Stomach (tissue), 9 donors: ENCODE measurements around the gene NTM. TPM values are rescaled to one million over a fixed set of nuclear protein-coding genes. Genes with fewer than 3 reads are reported as not detected.

Source experiments
- DNase-seq, 2 donors: peaks; one replicate each; pipeline versions ENCODE4 v3.0.0 to v3.0.0-alpha.2; 2013 to 2019
- H3K27ac ChIP-seq, 5 donors: fragments of 200-600 bp in 4 of 5; sonication (generic) in 4 of 5; one replicate each; pipeline ENCODE4 v1.5.1; 2013 to 2019; ENCODE audit warnings: mild to moderate bottlenecking in 1 of 5, moderate library complexity in 1 of 5
- H3K27me3 ChIP-seq, 3 donors: fragments of 200-600 bp; sonication (generic); one replicate each; pipeline ENCODE4 v1.5.1; 2017 to 2019; ENCODE audit warnings: mixed run types in 1 of 3
- H3K36me3 ChIP-seq, 4 donors: fragments of 200-600 bp; sonication (generic); 1 replicate in 3 of 4; 2 replicates in 1 of 4; pipeline ENCODE4 v1.5.1; 2016 to 2019
- H3K4me1 ChIP-seq, 4 donors: fragments of 200-600 bp; sonication (generic); one replicate each; pipeline ENCODE4 v1.5.1; 2016 to 2019
- H3K4me3 ChIP-seq, 4 donors: fragments of 200-600 bp; sonication (generic) in 3 of 4; one replicate each; pipeline ENCODE4 v1.5.1; 2016 to 2019; ENCODE audit warnings: mild to moderate bottlenecking in 1 of 4
- H3K9me3 ChIP-seq, 4 donors: fragments of 200-600 bp; sonication (generic); one replicate each; pipeline ENCODE4 v1.5.1; 2016 to 2019
- CTCF ChIP-seq, 7 experiments: fragments of 450-650 bp in 4 of 7; fragments of 200-600 bp in 3 of 7; sonication (generic) in 3 of 7; IDR thresholded peaks; one replicate each; pipeline ENCODE4 v1.5.1; 2016 to 2019; ENCODE audit warnings: antibody characterized with exemption in 7 of 7, control low read depth in 2 of 7, mild to moderate bottlenecking in 1 of 7
- EP300 ChIP-seq: sonication (generic); formaldehyde crosslinking; IDR thresholded peaks from one replicate; pipeline ENCODE4 v1.6.1; 2017; ENCODE audit warnings: antibody characterized with exemption
- POLR2A ChIP-seq, 4 donors: fragments of 450-650 bp; IDR thresholded peaks; one replicate each; pipeline ENCODE4 v1.6.1; 2016; ENCODE audit warnings: antibody characterized with exemption in 4 of 4, control low read depth in 2 of 4, mild to moderate bottlenecking in 1 of 4, moderate library complexity in 1 of 4
- POLR2AphosphoS5 ChIP-seq, 3 donors: sonication (generic); formaldehyde crosslinking; IDR thresholded peaks; one replicate each; pipeline ENCODE4 v1.6.1; 2016; ENCODE audit warnings: antibody characterized with exemption in 3 of 3
- WGBS, 5 donors: extraction: QIAGEN DNeasy Blood & Tissue Kit in 3 of 5; methylation state at CpG; one replicate each; pipeline versions ENCODE4 v1.1.5 to v1.1.7; 2013 to 2018; 5-methylcytosine and 5-hydroxymethylcytosine counted together
- intact Hi-C: fragments of 100-400 bp; cut with DNase I; formaldehyde crosslinking; loops from one replicate; pipeline ENCODE4 v1.15.1; 2023; ENCODE audit warnings: low total_unique reads
- polyA plus RNA-seq, 3 donors: library from polyadenylated mRNA; stranded (reverse); fragments of 200-250 nt; gene quantifications; one replicate each; pipeline ENCODE4 v1.2.3, GENCODE V29; 2013
- total RNA-seq, 5 donors: library from RNA; depleted of rRNA; stranded (reverse); fragments of >200 nt; gene quantifications; one replicate each; pipeline versions ENCODE4 v1.1.0 to v1.2.3, GENCODE V29; 2014 to 2016
- donor health status: healthy with polysubstance abuse.
- donor health status: Bipolar disorder and iron deficiency.
- donor health status: healthy.

Gene NTM
- total and polyA plus RNA-seq, 8 donors, result 0.50 to 8.4 (median 1.3) TPM; not detected in 3

- intact Hi-C loops, result no loop called here
- Histone ChIP-seq H3K36me3 (no peaks in the 10 kb centered on the region), H3K9me3 (no peaks in the 10 kb centered on the region), H3K4me1 (no peaks in the 10 kb centered on the region), H3K27ac (no peak overlapping the region), H3K4me3 (no peak overlapping the region), H3K27me3 (peaks cover 0 to 17% (median 0%) of the 10 kb centered on the region in 3 donors)
- 33 to 61% (median 44%) methylated on average over 8 of the region's 8 CpGs for WGBS, 5 donors
- DNase-seq, result no peak
- TF ChIP-seq POLR2A (IDR thresholded peaks at IDR 0.05) (no peak), POLR2AphosphoS5 (IDR thresholded peaks at IDR 0.05) (no peak), EP300 (no peak), CTCF (IDR thresholded peaks at IDR 0.05) (no peak)
Measured at GRCh38 chr11:131549770-131550169, 179.4 kb downstream of the NTM start.

- no peak overlapping the region for H3K4me3 ChIP-seq
- WGBS, 5 donors, result 68 to 90% (median 82%) methylated on average over 4 of the region's 4 CpGs
- H3K27me3 ChIP-seq, result peaks cover 0 to 3% (median 0%) of the 10 kb centered on the region in 3 donors
- no peaks in the 10 kb centered on the region for H3K36me3 ChIP-seq
- H3K4me1 ChIP-seq, result no peaks in the 10 kb centered on the region
- H3K9me3 ChIP-seq, result no peaks in the 10 kb centered on the region
- intact Hi-C loops, result no loop called here
- DNase-seq, result no peak
- TF ChIP-seq POLR2A (IDR thresholded peaks at IDR 0.05) (no peak), POLR2AphosphoS5 (IDR thresholded peaks at IDR 0.05) (no peak), CTCF (IDR thresholded peaks at IDR 0.05) (no peak), EP300 (no peak)
- H3K27ac ChIP-seq, result no peak overlapping the region
Measured at GRCh38 chr11:131560287-131560686, 189.9 kb downstream of the NTM start.

GRCh38 chr11:131561501-131561900 lies 191.1 kb downstream of the NTM start:
- WGBS, 5 donors, result 47 to 72% (median 54%) methylated on average over 4 of the region's 4 CpGs
- intact Hi-C loops, result no loop called here
- no peak overlapping the region for H3K27ac ChIP-seq
- H3K27me3 ChIP-seq, result peaks cover 0 to 3% (median 0%) of the 10 kb centered on the region in 3 donors
- H3K4me1 ChIP-seq, result no peaks in the 10 kb centered on the region
- no peaks in the 10 kb centered on the region for H3K36me3 ChIP-seq
- no peaks in the 10 kb centered on the region for H3K9me3 ChIP-seq
- TF ChIP-seq POLR2A (IDR thresholded peaks at IDR 0.05), result no peak
- TF ChIP-seq EP300, result no peak
- TF ChIP-seq CTCF (IDR thresholded peaks at IDR 0.05), result no peak
- H3K4me3 ChIP-seq, result no peak overlapping the region
- no peak for DNase-seq

GRCh38 chr11:131561972-131562371 lies 191.6 kb downstream of the NTM start:
- Histone ChIP-seq H3K4me1 (no peaks in the 10 kb centered on the region), H3K27me3 (peaks cover 0 to 3% (median 0%) of the 10 kb centered on the region in 3 donors), H3K9me3 (no peaks in the 10 kb centered on the region), H3K36me3 (no peaks in the 10 kb centered on the region), H3K27ac (no peak overlapping the region), H3K4me3 (no peak overlapping the region)
- 55 to 73% (median 58%) methylated on average over 5 of the region's 5 CpGs for WGBS, 5 donors
- no peak for TF ChIP-seq POLR2AphosphoS5 (IDR thresholded peaks at IDR 0.05)
- TF ChIP-seq POLR2A (IDR thresholded peaks at IDR 0.05), result no peak
- no peak for TF ChIP-seq EP300
- TF ChIP-seq CTCF (IDR thresholded peaks at IDR 0.05), result no peak
- intact Hi-C loops, result no loop called here
- no peak for DNase-seq
